IPS-20b (cell line): ENCODE data around the gene PTPN22.

Experiments used
- H3K27ac ChIP-seq: one replicate; pipeline ENCODE4 v1.5.1; 2013; ENCODE audit warnings: low read length
- H3K27me3 ChIP-seq: 2 replicates; pipeline ENCODE4 v1.6.1; 2013; ENCODE audit warnings: mild to moderate bottlenecking, low read length, inconsistent platforms; ENCODE audit not compliant: insufficient read depth
- H3K36me3 ChIP-seq: 2 replicates; pipeline ENCODE4 v1.6.1; 2013; ENCODE audit warnings: low read depth, mild to moderate bottlenecking, inconsistent platforms, low read length, moderate library complexity; ENCODE audit not compliant: insufficient read depth
- H3K4me1 ChIP-seq: 2 replicates; pipeline ENCODE4 v1.6.1; 2013; ENCODE audit warnings: mild to moderate bottlenecking, control low read depth, inconsistent platforms, low read length, moderate library complexity; ENCODE audit not compliant: insufficient read depth
- H3K4me3 ChIP-seq: 2 replicates; pipeline ENCODE4 v1.5.1; 2013; ENCODE audit warnings: mild to moderate bottlenecking, low read length, inconsistent platforms
- H3K9ac ChIP-seq: 2 replicates; pipeline ENCODE4 v1.6.1; 2013; ENCODE audit warnings: low read depth, mild to moderate bottlenecking, inconsistent platforms, low read length, moderate library complexity
- H3K9me3 ChIP-seq: 2 replicates; pipeline ENCODE4 v1.6.1; 2013; ENCODE audit warnings: mild to moderate bottlenecking, low read depth, low read length, inconsistent platforms; ENCODE audit not compliant: insufficient read depth

Gene PTPN22

GRCh38 chr1:113903501-113904292 is 32.2 kb upstream of the PTPN22 start:
- Histone ChIP-seq H3K4me3 (peak overlapping the region; percentile 94), H3K9me3 (no peaks in the 10 kb centered on the region), H3K27me3 (no peaks in the 10 kb centered on the region), H3K36me3 (peaks cover 36% of the 10 kb centered on the region), H3K9ac (peak overlapping the region; percentile 94; the same call in 1 of the 2 replicates), H3K4me1 (peaks cover 5% of the 10 kb centered on the region; the same call in 1 of the 2 replicates), H3K27ac (no peak overlapping the region)

GRCh38 chr1:113901191-113901590 is 29.7 kb upstream of the PTPN22 start:
- H3K27me3 ChIP-seq: no peaks in the 10 kb centered on the region
- peaks cover 5% of the 10 kb centered on the region; the same call in 1 of the 2 replicates for H3K4me1 ChIP-seq
- H3K27ac ChIP-seq: no peak overlapping the region
- H3K36me3 ChIP-seq: peaks cover 42% of the 10 kb centered on the region
- no peak overlapping the region for H3K9ac ChIP-seq
- no peaks in the 10 kb centered on the region for H3K9me3 ChIP-seq
- no peak overlapping the region for H3K4me3 ChIP-seq

GRCh38 chr1:113899111-113899510 is 27.6 kb upstream of the PTPN22 start:
- H3K36me3 ChIP-seq: peaks cover 60% of the 10 kb centered on the region
- H3K4me3 ChIP-seq: no peak overlapping the region
- no peak overlapping the region for H3K27ac ChIP-seq
- no peak overlapping the region for H3K9ac ChIP-seq
- no peaks in the 10 kb centered on the region for H3K9me3 ChIP-seq
- no peaks in the 10 kb centered on the region for H3K27me3 ChIP-seq
- H3K4me1 ChIP-seq: peaks cover 4% of the 10 kb centered on the region; the same call in 1 of the 2 replicates

DNA sequence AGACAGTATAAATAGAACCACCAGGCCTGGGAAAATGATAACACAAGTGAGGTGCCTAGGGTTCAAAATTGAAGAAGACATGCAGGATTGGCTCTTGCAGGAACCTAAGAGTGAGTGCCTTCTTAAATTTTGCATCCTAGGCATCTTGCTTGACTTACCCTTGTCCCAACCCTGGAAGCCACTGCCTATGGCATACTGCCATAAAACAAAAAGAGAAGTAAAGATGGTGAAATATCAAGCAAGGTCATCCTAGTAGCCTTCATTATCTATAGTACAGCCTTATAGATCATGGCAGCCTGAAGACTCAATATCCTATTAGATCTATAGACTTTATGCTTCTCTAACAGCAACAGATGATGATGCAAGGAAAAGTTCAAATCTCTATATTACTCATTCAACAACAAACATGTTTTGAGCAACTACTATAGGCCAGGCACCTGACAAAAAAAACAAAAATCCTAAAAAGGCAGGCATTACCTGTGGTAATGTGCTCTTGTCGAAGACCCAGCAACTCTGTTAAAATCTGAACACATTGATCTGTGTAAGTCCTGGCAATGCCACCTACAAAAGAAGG is 26.8 kb upstream of the PTPN22 start:
- Histone ChIP-seq H3K4me3 (no peak overlapping the region), H3K4me1 (no peaks in the 10 kb centered on the region), H3K27ac (no peak overlapping the region), H3K36me3 (peaks cover 60% of the 10 kb centered on the region), H3K9me3 (no peaks in the 10 kb centered on the region), H3K27me3 (no peaks in the 10 kb centered on the region), H3K9ac (no peak overlapping the region)

DNA sequence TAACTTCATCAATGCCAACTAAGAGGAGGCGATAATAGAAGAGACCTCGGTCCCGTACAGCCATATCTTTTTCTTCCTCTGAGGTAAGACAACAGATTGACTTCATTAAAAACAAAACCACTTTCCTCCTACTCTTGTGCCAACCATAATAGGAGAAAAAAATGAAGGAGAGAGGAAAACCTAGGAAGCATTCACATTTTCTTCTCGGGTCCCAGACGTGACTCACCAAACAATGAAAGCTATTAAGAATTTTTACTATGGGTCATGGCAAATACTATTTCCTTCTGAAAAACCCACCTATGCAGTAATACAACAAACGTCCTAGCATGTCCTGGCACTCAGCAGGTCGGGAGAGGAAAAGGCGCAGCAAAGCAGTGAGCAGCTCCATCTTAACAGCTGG is 24.4 kb upstream of the PTPN22 start:
- Histone ChIP-seq H3K4me1 (no peaks in the 10 kb centered on the region), H3K9me3 (no peaks in the 10 kb centered on the region), H3K27ac (no peak overlapping the region), H3K4me3 (no peak overlapping the region), H3K9ac (no peak overlapping the region), H3K27me3 (no peaks in the 10 kb centered on the region), H3K36me3 (peaks cover 51% of the 10 kb centered on the region)

DNA sequence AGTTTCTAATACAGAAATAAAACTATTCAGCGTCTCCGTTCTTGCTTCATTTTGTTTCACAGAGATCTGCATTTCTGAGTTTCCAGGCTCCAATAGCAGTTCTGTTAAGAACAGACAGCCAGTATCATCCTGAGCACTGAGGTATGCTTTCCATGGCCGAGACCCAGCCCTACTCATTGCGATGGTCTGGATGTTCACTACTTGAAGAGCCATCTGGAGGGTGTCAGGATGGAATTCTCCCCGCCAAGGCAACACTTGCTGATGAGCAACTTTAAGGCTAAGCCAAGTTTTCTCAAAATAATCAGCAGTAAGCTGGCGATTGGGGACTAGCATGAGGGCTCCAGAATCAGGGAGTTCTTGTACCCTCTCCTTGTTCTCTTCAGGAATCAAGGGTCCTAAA is 23.6 kb upstream of the PTPN22 start:
- H3K9ac ChIP-seq: no peak overlapping the region
- peaks cover 46% of the 10 kb centered on the region for H3K36me3 ChIP-seq
- H3K9me3 ChIP-seq: no peaks in the 10 kb centered on the region
- H3K27me3 ChIP-seq: no peaks in the 10 kb centered on the region
- no peaks in the 10 kb centered on the region for H3K4me1 ChIP-seq
- no peak overlapping the region for H3K4me3 ChIP-seq
- no peak overlapping the region for H3K27ac ChIP-seq

- no peaks in the 10 kb centered on the region for H3K27me3 ChIP-seq
- H3K4me3 ChIP-seq: no peak overlapping the region
- no peaks in the 10 kb centered on the region for H3K9me3 ChIP-seq
- H3K9ac ChIP-seq: no peak overlapping the region
- H3K4me1 ChIP-seq: no peaks in the 10 kb centered on the region
- no peak overlapping the region for H3K27ac ChIP-seq
- H3K36me3 ChIP-seq: peaks cover 32% of the 10 kb centered on the region
Observed at GRCh38 chr1:113893267-113893666, 21.8 kb upstream of the PTPN22 start.

DNA sequence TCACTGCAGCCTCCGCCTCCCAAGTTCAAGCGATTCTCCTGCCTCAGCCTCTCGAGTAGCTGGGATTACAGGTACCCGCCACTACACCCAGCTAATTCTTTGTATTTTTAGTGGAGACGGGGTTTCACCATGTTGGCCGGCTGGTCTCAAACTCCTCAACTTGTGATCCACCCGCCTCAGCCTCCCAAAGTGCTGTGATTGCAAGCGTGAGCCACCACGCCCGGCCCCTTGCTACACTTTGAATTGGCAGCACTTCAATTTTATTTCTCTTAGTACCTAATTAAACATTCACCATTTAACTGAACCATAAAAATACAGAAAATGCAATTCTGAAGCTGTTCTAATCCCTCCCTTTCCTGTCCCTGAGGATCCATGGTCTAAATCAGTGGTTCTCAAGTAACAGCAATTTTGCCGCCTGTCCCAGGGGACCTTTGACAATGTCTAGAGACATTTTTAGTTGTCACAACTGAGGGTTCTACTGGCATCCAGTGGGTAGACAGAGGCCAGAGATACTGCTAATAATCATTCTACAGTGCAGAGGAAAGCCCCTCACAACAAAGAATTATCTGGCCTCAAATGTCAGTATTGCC is 20.2 kb upstream of the PTPN22 start:
- Histone ChIP-seq H3K9me3 (no peaks in the 10 kb centered on the region), H3K27ac (no peak overlapping the region), H3K4me1 (no peaks in the 10 kb centered on the region), H3K27me3 (no peaks in the 10 kb centered on the region), H3K36me3 (peaks cover 19% of the 10 kb centered on the region), H3K4me3 (no peak overlapping the region), H3K9ac (no peak overlapping the region)

- Histone ChIP-seq H3K9me3 (no peaks in the 10 kb centered on the region), H3K4me1 (no peaks in the 10 kb centered on the region), H3K27me3 (no peaks in the 10 kb centered on the region), H3K27ac (no peak overlapping the region), H3K9ac (no peak overlapping the region), H3K4me3 (no peak overlapping the region), H3K36me3 (peaks cover 14% of the 10 kb centered on the region)
Observed at GRCh38 chr1:113890816-113891215, 19.3 kb upstream of the PTPN22 start.

- Histone ChIP-seq H3K36me3 (no peaks in the 10 kb centered on the region), H3K27ac (no peak within 1 kb of the TSS), H3K9me3 (no peaks in the 10 kb centered on the region), H3K27me3 (no peaks in the 10 kb centered on the region), H3K4me1 (no peaks in the 10 kb centered on the region), H3K9ac (no peak within 1 kb of the TSS), H3K4me3 (no peak within 1 kb of the TSS)
Observed at GRCh38 chr1:113887402-113888175, 16.1 kb upstream of the PTPN22 start, which contains the start of gene BCL2L15. BCL2L15 (minus strand) TSS chr1:113887581; CDS start chr1:113887375, 206 bp downstream.
